Calu3 (cell line): ENCODE results near the gene NEURL3. TPM values are rescaled to one million over a fixed set of nuclear protein-coding genes. Genes with fewer than 3 reads are reported as not detected.
A peak's percentile ranks its signal among the peaks of the same experiment; 100 is the strongest.

Experiments used
- BruUV-seq: library from RNA; stranded (reverse); fragments of 400-500 nt; replicated peaks from 2 replicates; lab custom pipeline; 2021; lab: Mats Ljungman, UMichigan
- CTCF ChIA-PET: fragments of 300-600 bp; sonication (Branson Sonifier 250); formaldehyde crosslinking; loops from one replicate; lab custom pipeline; 2022; ENCODE audit warnings: antibody characterized with exemption; lab: Charles Lee
- DNase-seq: peaks from one replicate; pipeline ENCODE4 v3.0.0; 2022
- H3K27ac Mint-ChIP-seq: one replicate; pipeline ENCODE4 v1.8.0; 2022; ENCODE audit warnings: mixed read lengths; ENCODE audit not compliant: unreplicated experiment
- H3K27me3 Mint-ChIP-seq: one replicate; pipeline ENCODE4 v1.8.0; 2022; ENCODE audit warnings: mixed read lengths; ENCODE audit not compliant: unreplicated experiment
- H3K36me3 Mint-ChIP-seq: one replicate; pipeline ENCODE4 v1.8.0; 2022; ENCODE audit warnings: mild to moderate bottlenecking, moderate library complexity, mixed read lengths; ENCODE audit not compliant: insufficient read depth, unreplicated experiment
- H3K4me1 Mint-ChIP-seq: one replicate; pipeline ENCODE4 v1.8.0; 2022; ENCODE audit warnings: mild to moderate bottlenecking, low read depth, mixed read lengths; ENCODE audit not compliant: unreplicated experiment
- H3K4me3 Mint-ChIP-seq: one replicate; pipeline ENCODE4 v1.8.0; 2022; ENCODE audit warnings: mild to moderate bottlenecking, low read depth, moderate library complexity, mixed read lengths; ENCODE audit not compliant: unreplicated experiment
- H3K9me3 Mint-ChIP-seq: one replicate; pipeline ENCODE4 v1.8.0; 2022; ENCODE audit warnings: low read depth, mixed read lengths; ENCODE audit not compliant: unreplicated experiment
- CTCF ChIP-seq: fragments of 200-600 bp; IDR thresholded peaks from one replicate; pipeline ENCODE4 v1.8.0; 2022; ENCODE audit warnings: antibody characterized with exemption; ENCODE audit not compliant: unreplicated experiment
- intact Hi-C: fragments of 100-400 bp; cut with micrococcal nuclease; formaldehyde crosslinking; loops from one replicate; pipeline ENCODE4 v1.10.0; 2022; ENCODE audit not compliant: unreplicated experiment
- total RNA-seq: library from RNA; stranded (reverse); gene quantifications from 2 replicates; pipeline ENCODE4 v1.2.3, GENCODE V29; 2022

Gene NEURL3
- total RNA-seq, 1 experiment from 2014 or later, result 18.5 TPM

GRCh38 chr2:96449637-96450036 is 55.5 kb downstream of the NEURL3 start:
- CTCF ChIA-PET, result no interaction called here
- H3K4me1 Mint-ChIP-seq, result peaks cover 25% of the 10 kb centered on the region
- DNase-seq, result no peak
- TF ChIP-seq CTCF, result no peak
- H3K4me3 Mint-ChIP-seq, result no peak overlapping the region
- no peaks in the 10 kb centered on the region for H3K36me3 Mint-ChIP-seq
- H3K27ac Mint-ChIP-seq, result peak overlapping the region; percentile 0
- H3K27me3 Mint-ChIP-seq, result no peaks in the 10 kb centered on the region
- intact Hi-C loops, result no loop called here
- no TSS peak for BruUV-seq
- peaks cover 2% of the 10 kb centered on the region for H3K9me3 Mint-ChIP-seq

GRCh38 chr2:96449174-96449573 is 56.0 kb downstream of the NEURL3 start:
- Mint-ChIP-seq H3K27ac (peak overlapping the region; percentile 0), H3K4me3 (no peak overlapping the region), H3K9me3 (peaks cover 2% of the 10 kb centered on the region), H3K36me3 (no peaks in the 10 kb centered on the region), H3K27me3 (no peaks in the 10 kb centered on the region), H3K4me1 (peaks cover 25% of the 10 kb centered on the region)
- no TSS peak for BruUV-seq
- intact Hi-C loops, result no loop called here
- CTCF ChIA-PET, result no interaction called here
- DNase-seq, result no peak
- no peak for TF ChIP-seq CTCF

- peak overlapping the region; percentile 6 for H3K27ac Mint-ChIP-seq
- no peaks in the 10 kb centered on the region for H3K36me3 Mint-ChIP-seq
- H3K4me1 Mint-ChIP-seq, result peaks cover 25% of the 10 kb centered on the region
- no peak for TF ChIP-seq CTCF
- BruUV-seq, result no TSS peak
- H3K9me3 Mint-ChIP-seq, result peaks cover 7% of the 10 kb centered on the region
- intact Hi-C loops, result no loop called here
- H3K4me3 Mint-ChIP-seq, result no peak overlapping the region
- no peak for DNase-seq
- CTCF ChIA-PET, result no interaction called here
- no peaks in the 10 kb centered on the region for H3K27me3 Mint-ChIP-seq
These were observed 57.4 kb downstream of the NEURL3 start for GRCh38 chr2:96447726-96448125.

Other genes starting within 250 kb of the NEURL3 start
- 50.7 and 53.2 TPM in 2 replicates for gene TMEM127, start 239.4 kb downstream of the NEURL3 start, total RNA-seq
- 75.7 and 85.9 TPM in 2 replicates for gene CIAO1, start 239.1 kb downstream of the NEURL3 start, total RNA-seq
- 140 and 143 TPM in 2 replicates for gene SNRNP200, start 199.8 kb downstream of the NEURL3 start, total RNA-seq
- 1.2 and 1.7 TPM in 2 replicates for gene ITPRIPL1, start 180.0 kb downstream of the NEURL3 start, total RNA-seq
- 39.7 and 47.3 TPM in 2 replicates for gene NCAPH, start 169.6 kb downstream of the NEURL3 start, total RNA-seq
- gene ARID5A, start 31.4 kb upstream of the NEURL3 start, total RNA-seq, result 9.3 and 11.7 TPM in 2 replicates
- 39.6 and 43.9 TPM in 2 replicates for gene KANSL3, start 133.0 kb upstream of the NEURL3 start, total RNA-seq
- gene FER1L5, start 137.4 kb upstream of the NEURL3 start, total RNA-seq, result not detected in 2 replicates
- 32.6 and 33.2 TPM in 2 replicates for gene LMAN2L, start 234.7 kb upstream of the NEURL3 start, total RNA-seq